ENCODE results near the gene DMAC2.
"Not testable (repeated sequence)": the region's sequence is repeated elsewhere in the genome, so short reads cannot be mapped to it uniquely, and the experiment has no call there.

Gene DMAC2

DNA sequence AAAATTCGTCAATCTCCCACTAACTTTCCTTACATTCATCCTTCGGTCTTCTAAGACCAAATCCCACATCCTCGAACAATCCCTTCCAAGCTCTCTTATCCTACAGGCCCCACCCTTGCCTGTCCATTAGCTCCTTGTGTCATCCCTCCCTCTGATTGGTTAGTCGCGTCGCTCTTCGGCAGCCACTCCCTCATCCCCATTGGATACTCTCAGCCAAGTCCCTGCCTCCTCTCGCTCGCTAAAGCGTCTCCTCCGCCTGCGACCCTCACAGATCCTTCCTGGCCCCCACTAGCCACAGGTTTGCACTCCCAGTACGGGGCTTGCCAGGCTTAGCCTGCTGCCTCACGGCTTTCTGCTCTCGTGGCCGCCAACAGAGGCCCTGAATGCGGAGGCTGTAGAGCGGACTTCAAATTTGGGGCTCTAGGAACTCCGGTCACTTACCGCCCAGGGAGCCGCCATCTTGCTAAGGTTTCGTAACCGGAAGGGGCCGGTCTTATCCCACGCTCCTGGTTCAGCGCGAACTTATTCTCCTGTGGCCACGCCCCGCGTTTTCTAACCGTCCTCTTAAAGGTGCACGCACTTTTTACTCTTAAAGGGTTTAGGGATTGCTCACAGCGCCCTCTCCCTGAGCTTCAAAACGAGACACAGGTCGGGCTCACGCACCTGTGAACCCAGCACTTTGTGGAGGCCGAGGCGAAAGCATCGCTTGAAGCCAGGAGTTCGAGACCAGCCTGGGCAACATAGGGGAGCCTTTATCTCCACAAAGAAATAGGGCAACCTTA lies at the start of gene DMAC2:
TSS of gene DMAC2 (minus strand) at position 472 of the 782 bp plus-strand sequence. CDS start at position 459, 13 bp downstream.
- peak; percentile 98 for FAIRE-seq

DNA sequence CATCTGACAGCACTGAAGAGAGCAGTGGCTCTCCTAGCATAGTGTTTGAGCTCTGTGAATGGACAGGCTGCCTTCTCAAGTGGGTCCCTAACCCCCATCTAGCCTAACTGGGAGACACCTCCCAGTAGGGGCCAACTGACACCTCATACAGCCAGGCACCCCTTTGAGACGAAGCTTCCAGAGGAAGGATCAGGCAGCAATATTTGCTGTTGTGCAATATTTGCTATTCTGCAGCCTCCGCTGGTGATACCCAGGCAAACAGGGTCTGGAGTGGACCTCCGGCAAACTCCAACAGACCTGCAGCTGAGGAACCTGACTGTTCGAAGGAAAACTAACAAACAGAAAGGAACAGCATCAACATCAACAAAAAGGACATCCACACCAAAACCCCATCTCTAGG lies 47.2 kb upstream of the DMAC2 start:
- not testable (repeated sequence) for FAIRE-seq

DNA sequence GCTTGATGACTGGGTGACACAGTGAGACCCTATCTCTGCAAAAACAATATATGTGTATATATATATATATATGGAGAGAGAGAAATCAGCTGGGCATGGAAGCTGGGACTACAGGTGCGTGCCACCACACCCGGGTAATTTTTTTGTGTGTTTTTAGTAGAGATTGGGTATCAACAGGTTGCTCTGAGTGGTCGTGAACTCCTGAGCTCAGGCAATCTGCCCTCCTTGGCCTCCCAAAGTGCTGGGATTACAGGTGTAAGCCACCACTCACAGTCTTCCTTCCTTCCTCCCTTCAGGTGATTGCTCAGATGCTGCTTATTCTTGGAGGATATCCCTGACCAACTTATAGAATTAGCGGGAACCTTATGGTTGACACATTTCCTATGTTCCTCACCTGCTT lies 45.1 kb upstream of the DMAC2 start:
- FAIRE-seq = no peak

DNA sequence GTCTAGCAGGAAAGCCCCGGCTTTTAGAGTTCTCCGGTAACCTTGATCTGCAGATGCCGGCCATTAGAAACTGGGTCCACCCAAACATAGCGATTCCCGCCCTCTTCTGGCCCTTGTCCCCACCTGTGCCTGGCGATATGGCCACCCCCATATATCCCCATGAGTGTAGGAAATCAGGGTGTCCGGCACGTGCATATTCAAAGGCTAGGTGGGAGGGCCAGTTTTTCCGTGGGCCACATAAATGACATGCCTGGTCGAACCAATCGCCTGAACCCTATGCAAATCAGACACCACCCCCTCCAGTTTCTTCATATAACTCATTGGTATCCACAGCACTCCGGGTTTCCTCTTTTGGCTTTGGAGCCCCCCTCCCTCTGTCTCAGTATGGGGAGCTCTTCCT lies 40.6 kb upstream of the DMAC2 start:
- FAIRE-seq = no peak

DNA sequence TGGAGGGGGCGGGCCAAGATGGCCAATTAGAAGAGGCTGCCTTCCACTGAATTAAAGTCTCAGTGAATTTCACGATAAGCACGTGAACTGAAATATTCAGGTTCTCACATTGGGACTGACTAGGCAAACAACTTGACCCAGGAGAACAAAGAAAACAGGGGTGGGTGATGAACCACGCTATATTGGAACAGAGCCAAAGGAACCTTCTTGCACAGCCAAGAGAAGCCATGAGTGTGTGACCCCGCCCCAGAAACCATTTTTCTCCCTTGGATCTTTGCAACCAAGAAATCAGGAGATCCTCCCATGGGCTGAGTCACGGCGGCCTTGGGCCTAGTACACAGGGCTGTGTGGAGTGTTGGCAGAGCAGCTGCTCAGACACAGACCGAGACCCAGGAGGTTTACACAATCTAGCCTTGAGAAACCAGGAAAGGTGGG lies 40.1 kb upstream of the DMAC2 start:
- no peak for FAIRE-seq

DNA sequence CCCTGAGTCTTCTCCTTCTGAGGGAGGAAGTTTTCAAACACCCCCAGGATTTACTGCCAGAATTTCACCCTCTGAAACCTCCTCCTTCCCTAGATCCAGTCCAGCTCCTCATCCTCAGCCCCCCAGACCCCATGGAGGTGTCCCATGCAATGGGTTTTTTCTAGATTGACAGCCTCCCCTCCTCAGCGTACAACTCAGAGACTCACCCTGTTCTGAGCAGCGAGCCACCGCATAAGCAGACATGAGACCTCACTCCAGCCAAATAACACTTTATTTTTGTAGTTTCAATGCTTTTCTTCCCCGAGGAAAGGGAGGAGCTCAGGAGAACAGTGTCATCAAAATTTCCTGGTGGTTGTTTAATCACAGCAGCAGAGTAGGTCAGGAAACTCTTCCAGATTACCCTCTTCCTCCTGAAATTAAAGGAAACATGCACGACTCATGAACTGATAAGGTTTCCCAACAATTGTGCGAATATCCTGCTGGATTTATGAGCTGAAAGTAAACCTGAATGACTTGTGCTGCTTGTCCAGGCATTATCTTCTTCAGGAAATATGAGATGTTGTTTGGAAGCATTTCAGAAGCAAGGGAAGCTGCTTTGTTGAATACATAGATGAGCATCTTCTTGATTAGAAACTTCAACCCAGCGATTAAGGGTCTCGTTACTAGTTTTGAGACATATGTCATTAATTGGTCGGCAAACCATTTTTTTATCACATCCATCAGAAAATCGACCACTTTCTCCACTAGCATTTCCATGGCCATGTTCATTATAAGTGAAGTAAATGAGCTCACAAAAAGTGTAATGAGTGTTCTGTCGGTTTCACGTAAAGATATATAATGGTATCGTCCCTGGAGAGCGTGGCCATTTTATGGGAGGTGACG lies 39.4 kb upstream of the DMAC2 start:
- FAIRE-seq = no peak

DNA sequence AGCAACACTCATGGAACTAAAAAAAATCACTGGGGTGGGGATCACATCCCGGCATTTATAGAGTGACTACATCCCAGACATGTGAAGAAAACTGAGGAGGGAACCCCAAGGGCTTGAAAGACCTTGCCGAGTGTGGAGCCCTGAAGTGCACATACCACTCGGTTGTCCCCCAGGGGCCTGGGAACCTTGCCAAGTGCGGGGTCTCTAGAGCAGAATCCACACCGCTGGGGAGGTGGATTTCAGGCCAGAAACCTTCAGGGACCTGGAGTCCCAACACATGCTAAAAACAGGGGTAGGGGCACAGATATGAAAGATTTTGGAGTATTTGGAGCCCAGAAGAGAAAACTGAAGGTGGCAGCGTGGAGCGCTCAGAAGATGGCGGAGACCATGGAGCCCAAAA lies 38.5 kb upstream of the DMAC2 start:
- FAIRE-seq = no peak

DNA sequence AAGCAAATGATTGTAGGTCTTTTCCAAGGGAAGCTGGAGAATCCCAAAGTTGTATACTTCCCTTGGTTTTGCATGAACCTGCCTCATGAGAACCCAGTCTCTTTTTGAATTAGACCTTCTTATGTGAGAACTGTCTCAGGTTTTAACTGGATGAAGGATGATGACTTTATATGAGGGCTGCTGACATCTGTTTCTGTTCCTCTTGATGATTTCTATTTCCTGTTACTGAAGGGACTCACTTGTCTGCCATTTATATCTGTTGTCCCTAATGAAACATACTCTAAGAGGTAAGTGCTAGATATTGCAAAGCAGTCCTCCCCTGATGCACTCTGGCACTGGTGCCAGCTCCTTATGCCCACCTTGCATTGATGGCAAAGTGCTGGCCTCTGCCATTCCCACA lies 36.9 kb upstream of the DMAC2 start:
- no peak for FAIRE-seq

DNA sequence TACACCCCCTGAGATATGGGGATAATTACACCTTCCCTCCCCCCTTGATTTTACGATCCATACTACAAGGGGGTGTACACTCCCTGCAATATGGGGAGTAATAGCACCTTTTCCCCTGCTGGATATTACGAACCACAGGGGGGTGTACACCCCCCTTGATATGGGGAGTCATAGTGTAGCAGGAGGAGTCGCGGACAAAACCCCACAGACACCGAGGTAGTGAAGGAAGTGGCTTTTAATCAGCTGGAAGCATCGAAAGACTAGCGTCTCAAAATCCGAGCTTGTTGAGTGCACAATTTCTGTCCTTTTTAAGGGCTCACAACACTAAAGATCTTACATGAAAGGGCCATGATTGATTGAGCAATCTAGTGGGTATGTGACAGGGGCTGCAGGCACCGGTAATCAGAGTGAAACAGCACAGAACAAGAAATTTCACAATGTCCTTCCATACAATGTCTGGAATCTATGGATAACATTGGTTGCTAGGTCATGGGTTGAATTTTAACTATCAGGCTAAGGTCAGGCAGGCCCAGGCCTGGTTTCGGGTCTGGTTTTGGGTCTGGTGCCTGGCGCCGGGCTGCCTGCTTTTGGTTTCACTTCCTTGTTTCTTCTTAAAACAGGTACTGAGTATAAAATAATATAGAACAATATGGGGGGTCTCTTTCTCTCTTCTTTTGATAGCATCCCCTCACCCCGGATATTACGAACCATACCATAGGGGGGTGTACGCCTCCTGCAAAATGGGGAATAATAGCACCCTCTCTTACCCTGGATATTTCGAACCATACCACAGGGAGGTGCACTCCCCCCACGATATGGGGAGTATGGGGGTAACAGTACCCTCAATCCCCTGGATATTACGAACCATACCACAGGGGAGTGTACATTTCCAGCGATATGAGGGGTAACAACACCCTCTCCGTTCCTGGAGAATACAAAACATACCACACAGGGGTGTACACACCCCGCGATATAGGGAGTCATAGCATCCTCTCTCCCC lies 23.8 kb upstream of the DMAC2 start:
- FAIRE-seq = not testable (repeated sequence)

DNA sequence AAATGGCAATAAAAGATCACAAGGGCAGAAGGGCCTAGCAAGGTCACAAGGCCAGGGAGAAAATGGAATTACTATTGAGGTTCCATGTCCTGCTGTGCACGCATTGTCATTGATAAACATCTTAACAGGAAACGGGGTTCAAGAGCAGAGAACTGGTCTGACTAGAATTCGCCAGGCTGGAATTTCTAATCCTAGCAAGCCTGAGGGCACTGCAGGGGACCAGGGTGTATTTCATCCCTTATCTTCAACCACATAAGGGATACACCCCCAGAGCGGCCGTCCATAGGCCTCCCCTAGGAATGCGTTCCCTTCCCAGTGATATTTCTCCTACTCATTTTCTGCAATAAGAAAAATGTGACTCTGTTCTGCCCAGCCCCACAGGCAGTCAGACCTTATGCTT lies 22.8 kb upstream of the DMAC2 start:
- FAIRE-seq = no peak

DNA sequence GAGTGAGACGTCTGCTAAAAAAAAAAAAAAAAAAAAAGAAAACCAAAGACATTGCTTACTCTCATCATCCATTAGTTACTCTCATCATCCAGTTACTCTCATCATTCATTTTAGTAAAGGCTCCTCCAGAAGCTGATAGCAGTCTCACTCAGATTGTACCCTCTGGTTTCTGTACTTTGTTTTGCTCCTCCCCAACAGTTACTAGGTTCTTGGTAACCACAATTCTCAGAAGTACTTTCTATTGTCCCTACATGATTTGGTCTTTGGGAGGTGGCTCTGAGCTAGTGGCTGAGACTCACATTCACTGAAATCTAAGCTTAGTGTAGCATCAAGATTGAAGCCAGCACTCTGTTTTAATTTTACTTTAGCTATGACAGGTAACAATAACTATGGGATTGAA lies 17.5 kb upstream of the DMAC2 start:
- FAIRE-seq = no peak

DNA sequence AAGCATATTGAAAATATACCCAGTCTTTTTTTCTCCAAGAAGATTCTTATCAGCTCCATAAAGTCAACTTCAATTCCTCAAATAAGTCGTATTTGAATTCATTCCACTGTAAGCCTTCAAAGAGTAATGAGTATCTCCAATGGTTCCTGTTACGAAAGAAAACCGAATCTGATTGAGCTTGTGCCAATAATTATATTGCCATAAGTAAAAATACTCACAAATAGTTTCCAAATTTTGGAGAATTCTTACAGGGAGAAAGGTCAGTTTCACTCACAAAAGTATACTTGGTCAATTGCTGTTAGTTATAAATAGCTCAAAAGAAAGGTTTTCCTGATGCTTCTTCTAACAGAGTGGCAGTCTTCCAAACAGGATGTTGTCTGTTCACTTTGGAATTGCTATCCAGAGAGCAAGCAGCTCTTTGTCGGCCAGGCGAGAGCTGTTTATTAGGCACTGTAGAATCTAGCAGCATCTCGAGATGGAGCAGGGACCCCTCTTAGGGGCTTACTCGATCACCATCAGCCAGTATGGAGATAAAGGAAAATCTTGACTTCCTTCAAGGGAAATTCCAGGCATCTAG lies 16.7 kb upstream of the DMAC2 start:
- FAIRE-seq = no peak

DNA sequence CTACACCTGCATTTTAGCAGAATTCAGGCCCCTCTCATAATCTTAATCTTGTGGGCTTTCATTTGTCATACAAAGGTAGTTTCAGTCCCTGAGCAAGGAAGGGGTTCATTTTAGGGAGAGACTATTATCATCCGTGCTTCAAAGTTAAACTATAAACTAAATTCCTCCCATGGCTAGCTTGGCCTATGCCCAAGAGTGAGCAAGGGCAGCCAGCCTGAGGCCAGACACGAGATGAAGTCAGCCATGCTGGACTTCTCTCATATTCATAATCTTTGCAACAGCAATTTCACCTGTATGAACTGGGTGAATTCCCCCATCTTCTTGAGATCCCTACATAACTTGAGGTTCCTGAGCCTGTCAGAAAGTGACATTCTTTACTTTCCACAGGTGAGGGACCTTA lies 16.2 kb upstream of the DMAC2 start:
- FAIRE-seq = no peak

DNA sequence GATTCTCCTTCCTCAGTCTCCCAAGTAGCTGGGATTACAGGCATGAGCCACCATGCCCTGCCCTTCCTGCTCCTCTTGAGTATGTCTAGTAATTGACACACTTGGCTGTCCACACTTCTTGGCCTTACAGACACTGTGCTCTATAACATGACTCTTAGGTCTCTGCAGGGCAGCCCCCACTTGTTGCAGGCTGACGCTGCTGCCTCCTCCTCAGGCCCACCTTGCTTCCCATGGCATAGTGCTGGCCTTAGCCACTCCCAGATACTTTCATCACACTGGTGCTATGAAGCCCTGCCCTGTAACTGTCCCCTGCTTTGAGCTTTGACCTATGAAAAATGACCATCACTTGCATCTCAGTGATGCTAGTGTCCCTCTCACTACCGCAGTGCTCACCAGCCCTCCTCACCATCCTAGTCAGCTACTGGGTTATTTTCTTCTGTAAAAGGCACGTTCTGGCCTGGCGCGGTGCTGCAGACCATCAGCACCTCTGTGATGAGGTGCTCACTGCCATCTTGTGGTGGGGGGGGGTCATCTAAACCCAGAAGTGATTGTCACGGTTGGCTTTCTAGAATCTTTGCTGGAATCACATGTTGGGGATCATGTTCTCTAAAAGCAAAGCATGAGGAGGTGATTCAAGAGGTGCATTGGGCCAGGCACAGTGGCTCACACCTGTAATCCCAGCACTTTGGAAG lies 13.0 kb upstream of the DMAC2 start:
- FAIRE-seq = no peak

DNA sequence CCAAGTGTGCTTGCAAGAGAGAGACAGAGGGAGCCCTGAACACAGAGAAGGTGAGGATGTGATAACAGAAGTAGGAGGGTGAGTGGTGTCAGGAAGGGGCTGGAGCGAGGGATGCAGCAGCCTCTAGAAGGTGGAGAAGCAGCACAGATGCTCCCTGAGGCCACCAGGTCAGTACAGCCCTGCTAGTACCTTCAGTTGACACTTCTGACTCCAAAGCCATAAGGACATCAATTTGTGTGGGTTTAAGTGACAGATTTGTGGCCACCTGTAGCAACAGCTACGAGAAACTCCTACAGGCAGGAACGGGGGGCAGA lies 10.1 kb upstream of the DMAC2 start:
- FAIRE-seq = no peak

DNA sequence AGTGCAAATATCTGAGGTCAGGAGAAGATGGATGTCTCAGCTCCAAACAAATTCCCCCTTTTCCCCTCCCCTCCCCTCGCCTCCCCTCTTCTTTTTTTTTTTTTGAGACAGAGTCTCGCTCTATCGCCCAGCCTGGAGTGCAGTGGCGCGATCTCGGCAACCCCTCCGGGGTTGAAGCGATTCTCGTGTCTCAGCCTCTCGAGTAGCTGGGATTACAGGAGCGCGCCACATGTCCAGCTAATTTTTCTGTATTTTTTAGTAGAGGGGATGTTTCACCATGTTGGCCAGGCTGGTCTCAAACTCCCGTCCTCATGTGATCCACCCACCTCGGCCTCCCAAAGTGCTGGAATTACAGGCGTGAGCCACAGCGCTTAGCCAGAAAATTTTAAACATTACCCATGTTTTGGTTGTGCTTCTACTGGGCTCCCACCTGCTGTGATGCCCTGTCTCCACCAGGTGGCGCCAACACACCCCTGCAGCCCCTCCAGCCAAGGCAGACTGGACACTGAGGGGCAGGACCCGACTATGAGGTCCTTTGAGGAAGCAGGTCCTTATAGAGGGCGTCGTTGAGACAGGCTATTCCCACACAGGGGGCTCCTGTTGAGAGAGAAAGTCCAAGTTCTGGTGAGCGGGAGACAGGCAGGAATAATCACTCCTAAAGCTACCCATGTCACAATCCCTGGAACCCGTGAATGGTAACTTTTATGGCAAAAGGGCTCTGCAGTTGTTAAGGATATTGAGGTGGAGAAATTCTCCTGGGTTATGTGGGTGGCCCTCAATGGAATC lies 9.6 kb upstream of the DMAC2 start:
- FAIRE-seq = peak; percentile 85

DNA sequence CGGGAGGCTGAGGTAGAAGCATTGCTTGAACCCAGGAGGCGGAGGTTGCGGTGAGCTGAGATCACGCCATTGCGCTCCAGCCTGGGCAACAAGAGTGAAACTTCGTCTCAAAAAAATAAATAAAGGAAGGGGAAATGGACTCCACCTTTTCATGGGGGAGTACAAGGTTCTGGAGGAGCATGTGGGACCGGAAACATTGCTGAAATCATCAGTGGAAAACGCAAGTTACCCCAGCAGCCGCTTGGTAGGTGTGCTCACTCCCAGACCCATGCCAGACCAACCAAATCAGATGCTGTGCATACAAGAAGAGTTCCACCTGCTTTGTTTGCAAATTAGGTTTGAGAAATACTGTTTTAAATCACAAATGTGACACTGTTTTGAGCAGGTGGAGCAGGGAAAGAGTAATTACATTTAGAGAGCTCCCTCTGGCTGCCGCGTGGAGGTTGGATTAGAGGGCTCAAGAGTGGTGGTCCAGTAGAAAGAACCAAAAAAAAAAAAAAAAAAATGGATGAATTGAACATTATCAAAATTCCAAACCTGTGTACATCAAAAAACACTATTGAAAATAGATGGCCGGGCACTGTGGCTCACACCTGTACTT lies 8.1 kb upstream of the DMAC2 start:
- FAIRE-seq = no peak

DNA sequence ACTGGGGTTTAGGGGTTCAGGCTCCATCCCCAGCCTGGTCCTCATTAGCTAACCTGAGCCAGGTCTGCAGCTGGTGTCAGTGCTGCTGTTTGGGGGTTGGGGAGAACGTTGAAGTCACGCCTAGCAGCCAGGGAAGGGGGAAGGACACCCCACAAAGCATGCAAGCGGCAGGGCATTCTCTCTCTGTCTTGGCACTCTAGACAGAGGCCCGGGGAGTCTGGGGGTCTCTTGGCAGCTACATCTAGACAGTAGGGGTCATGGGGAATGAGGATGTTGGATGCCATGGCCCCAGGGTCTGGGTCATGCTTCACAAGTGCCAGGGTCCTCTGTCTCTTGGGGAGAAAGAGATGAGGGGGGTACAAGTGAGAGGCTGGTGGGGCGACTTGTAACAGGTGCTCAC lies 5.9 kb upstream of the DMAC2 start:
- no peak for FAIRE-seq

DNA sequence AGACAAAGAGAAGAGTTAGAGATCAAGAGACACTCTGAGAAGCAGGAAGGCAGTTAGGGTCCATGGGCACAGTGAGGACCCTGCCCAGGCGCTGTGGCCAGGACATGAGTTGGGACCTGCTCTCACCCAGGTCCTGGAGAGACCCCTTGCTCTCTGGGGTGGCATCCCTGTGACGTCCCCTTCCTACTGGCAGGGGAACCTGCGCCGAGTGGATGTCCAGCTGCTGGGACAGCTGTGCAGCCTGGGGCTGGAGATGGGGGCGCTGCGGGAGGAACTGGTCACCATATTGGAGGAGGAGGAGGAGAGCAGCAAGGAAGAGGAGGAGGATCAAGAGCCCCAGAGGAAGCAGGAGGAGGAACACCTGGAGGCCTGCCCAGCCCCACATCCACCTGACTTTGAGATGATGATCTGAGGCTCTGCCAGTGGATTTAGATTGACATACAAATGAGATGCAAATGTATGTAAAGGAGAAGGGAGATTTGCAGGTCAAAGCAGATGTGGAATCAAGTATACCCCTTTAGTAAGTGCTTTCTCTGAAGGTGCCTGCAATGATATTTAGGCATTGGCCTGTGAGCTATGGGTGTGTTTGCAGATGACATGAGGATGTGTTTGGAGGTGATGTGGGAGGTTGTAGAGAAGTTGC lies 4.2 kb upstream of the DMAC2 start:
- no peak for FAIRE-seq

Data from G401.6 (cell line).